Measurements from ENCODE around the gene COL4A4.

The COL4A4 gene

GRCh38 chr2:226970362-226970761, 193.6 kb downstream of the COL4A4 start (continued):
- no peak for TF ChIP-seq KLF7 (tag by site-specific recombination; IDR thresholded peaks at IDR 0.05; ENCODE audit: borderline replicate concordance)

- ChIA-PET CTCF (no interaction called here), POLR2A (no interaction called here)
- Histone ChIP-seq H3K4me1 (ENCODE audit: control insufficient read depth, insufficient read depth, low read length) (no peaks in the 10 kb centered on the region), H3K36me3 (ENCODE audit: control insufficient read depth in 2 of 2, insufficient read depth in 1 of 2, low read length in 2 of 2) (no peaks in the 10 kb centered on the region), H3K9me3 (ENCODE audit: control insufficient read depth, insufficient read depth, low read depth, low read length) (no peaks in the 10 kb centered on the region), H3K27ac (ENCODE audit: extremely low read depth, low read depth, low read length) (no peak overlapping the region), H3K4me3 (ENCODE audit: low read depth, low read length) (no peak overlapping the region)
- TF ChIP-seq ZNF558 (tag by site-specific recombination; IDR thresholded peaks at IDR 0.05), result no peak
- no peak for TF ChIP-seq ZNF211 (tag by site-specific recombination; IDR thresholded peaks at IDR 0.05; ENCODE audit: low read depth)
- TF ChIP-seq ZBTB17 (tag by site-specific recombination; IDR thresholded peaks at IDR 0.05), result no peak
Observed at GRCh38 chr2:226969417-226970080, 194.5 kb downstream of the COL4A4 start.

- no peaks in the 10 kb centered on the region for H3K4me1 ChIP-seq (ENCODE audit: control insufficient read depth, insufficient read depth, low read length)
- TF ChIP-seq TCF7L2 (IDR thresholded peaks at IDR 0.05; ENCODE audit: borderline replicate concordance, low read depth, low read length) (no peak), ZNF610 (tag by site-specific recombination; IDR thresholded peaks at IDR 0.05; ENCODE audit: borderline replicate concordance) (no peak), ZNF629 (tag by site-specific recombination; IDR thresholded peaks at IDR 0.05) (no peak), GLIS1 (tag by site-specific recombination; IDR thresholded peaks at IDR 0.05) (no peak), IKZF3 (tag by site-specific recombination; IDR thresholded peaks at IDR 0.05) (no peak), ZNF221 (tag by site-specific recombination; IDR thresholded peaks at IDR 0.05; ENCODE audit: borderline replicate concordance) (no peak), ZNF394 (tag by site-specific recombination; IDR thresholded peaks at IDR 0.05; ENCODE audit: borderline replicate concordance) (no peak)
- TF ChIP-seq, protein P1, sequence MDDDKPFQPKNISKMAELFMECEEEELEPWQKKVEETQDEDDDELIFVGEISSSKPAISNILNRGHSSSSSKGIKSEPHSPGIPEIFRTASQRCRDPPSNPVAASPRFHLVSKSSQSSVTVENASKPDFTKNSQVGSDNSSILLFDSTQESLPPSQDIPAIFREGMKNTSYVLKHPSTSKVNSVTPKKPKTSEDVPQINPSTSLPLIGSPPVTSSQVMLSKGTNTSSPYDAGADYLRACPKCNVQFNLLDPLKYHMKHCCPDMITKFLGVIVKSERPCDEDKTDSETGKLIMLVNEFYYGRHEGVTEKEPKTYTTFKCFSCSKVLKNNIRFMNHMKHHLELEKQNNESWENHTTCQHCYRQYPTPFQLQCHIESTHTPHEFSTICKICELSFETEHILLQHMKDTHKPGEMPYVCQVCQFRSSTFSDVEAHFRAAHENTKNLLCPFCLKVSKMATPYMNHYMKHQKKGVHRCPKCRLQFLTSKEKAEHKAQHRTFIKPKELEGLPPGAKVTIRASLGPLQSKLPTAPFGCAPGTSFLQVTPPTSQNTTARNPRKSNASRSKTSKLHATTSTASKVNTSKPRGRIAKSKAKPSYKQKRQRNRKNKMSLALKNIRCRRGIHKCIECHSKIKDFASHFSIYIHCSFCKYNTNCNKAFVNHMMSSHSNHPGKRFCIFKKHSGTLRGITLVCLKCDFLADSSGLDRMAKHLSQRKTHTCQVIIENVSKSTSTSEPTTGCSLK (tag by site-specific recombination; IDR thresholded peaks at IDR 0.05), result no peak
- TF ChIP-seq, protein P2, sequence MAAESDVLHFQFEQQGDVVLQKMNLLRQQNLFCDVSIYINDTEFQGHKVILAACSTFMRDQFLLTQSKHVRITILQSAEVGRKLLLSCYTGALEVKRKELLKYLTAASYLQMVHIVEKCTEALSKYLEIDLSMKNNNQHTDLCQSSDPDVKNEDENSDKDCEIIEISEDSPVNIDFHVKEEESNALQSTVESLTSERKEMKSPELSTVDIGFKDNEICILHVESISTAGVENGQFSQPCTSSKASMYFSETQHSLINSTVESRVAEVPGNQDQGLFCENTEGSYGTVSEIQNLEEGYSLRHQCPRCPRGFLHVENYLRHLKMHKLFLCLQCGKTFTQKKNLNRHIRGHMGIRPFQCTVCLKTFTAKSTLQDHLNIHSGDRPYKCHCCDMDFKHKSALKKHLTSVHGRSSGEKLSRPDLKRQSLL (tag by site-specific recombination; IDR thresholded peaks at IDR 0.05), result no peak
- no peaks in the 10 kb centered on the region for H3K9me3 ChIP-seq (ENCODE audit: control insufficient read depth, insufficient read depth, low read depth, low read length)
- POLR2A ChIA-PET, result no interaction called here
- CTCF ChIA-PET, result no interaction called here
- H3K36me3 ChIP-seq (ENCODE audit: control insufficient read depth in 2 of 2, insufficient read depth in 1 of 2, low read length in 2 of 2), result no peaks in the 10 kb centered on the region
- no peak overlapping the region for H3K27ac ChIP-seq (ENCODE audit: extremely low read depth, low read depth, low read length)
- no peak overlapping the region for H3K4me3 ChIP-seq (ENCODE audit: low read depth, low read length)
Observed at GRCh38 chr2:226965376-226965775, 198.6 kb downstream of the COL4A4 start.

DNA sequence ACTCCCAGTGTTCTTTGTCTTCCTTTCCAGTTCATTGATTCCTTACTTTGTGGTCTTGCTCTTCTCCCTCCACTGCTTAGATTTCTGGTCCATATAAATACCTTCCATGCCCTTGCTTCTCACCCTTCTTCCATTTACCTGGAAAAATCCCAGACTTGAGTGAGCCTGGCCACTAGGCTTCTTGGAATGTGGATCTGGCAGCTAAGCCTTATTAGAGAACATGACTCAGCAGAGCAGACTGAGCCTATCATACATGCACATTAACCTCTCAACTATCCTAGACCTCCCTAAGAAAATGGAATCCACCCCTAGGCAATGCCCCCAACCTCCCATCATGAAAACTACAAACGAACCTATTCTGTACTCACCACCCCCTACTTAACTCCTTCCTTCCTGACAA, 200.5 kb downstream of the COL4A4 start:
- TF ChIP-seq WT1 (tag by site-specific recombination; IDR thresholded peaks at IDR 0.05), result no peak
- TF ChIP-seq, protein P3, sequence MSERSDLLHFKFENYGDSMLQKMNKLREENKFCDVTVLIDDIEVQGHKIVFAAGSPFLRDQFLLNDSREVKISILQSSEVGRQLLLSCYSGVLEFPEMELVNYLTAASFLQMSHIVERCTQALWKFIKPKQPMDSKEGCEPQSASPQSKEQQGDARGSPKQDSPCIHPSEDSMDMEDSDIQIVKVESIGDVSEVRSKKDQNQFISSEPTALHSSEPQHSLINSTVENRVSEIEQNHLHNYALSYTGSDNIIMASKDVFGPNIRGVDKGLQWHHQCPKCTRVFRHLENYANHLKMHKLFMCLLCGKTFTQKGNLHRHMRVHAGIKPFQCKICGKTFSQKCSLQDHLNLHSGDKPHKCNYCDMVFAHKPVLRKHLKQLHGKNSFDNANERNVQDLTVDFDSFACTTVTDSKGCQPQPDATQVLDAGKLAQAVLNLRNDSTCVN (tag by site-specific recombination; optimal IDR thresholded peaks at IDR 0.05), result no peak
- no peak for TF ChIP-seq ZNF658 (tag by site-specific recombination; IDR thresholded peaks at IDR 0.05)
- no peak for TF ChIP-seq TRIM28 (IDR thresholded peaks at IDR 0.05; ENCODE audit: borderline replicate concordance, low read length)
- TF ChIP-seq, protein P4, sequence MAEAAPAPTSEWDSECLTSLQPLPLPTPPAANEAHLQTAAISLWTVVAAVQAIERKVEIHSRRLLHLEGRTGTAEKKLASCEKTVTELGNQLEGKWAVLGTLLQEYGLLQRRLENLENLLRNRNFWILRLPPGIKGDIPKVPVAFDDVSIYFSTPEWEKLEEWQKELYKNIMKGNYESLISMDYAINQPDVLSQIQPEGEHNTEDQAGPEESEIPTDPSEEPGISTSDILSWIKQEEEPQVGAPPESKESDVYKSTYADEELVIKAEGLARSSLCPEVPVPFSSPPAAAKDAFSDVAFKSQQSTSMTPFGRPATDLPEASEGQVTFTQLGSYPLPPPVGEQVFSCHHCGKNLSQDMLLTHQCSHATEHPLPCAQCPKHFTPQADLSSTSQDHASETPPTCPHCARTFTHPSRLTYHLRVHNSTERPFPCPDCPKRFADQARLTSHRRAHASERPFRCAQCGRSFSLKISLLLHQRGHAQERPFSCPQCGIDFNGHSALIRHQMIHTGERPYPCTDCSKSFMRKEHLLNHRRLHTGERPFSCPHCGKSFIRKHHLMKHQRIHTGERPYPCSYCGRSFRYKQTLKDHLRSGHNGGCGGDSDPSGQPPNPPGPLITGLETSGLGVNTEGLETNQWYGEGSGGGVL (tag by site-specific recombination; IDR thresholded peaks at IDR 0.05), result no peak
- no peak for TF ChIP-seq ZNF354C (tag by site-specific recombination; IDR thresholded peaks at IDR 0.05; ENCODE audit: borderline replicate concordance, low read depth)
- TF ChIP-seq ZNF555 (tag by site-specific recombination; conservative IDR thresholded peaks at IDR 0.05), result no peak
- TF ChIP-seq KLF8 (tag by site-specific recombination; IDR thresholded peaks at IDR 0.05), result no peak
- POLR2A ChIA-PET, result no interaction called here
- no peaks in the 10 kb centered on the region for H3K36me3 ChIP-seq (ENCODE audit: control insufficient read depth in 2 of 2, insufficient read depth in 1 of 2, low read length in 2 of 2)
- H3K4me3 ChIP-seq (ENCODE audit: low read depth, low read length), result no peak overlapping the region
- CTCF ChIA-PET, result no interaction called here
- H3K9me3 ChIP-seq (ENCODE audit: control insufficient read depth, insufficient read depth, low read depth, low read length), result no peaks in the 10 kb centered on the region
- H3K27ac ChIP-seq (ENCODE audit: extremely low read depth, low read depth, low read length), result no peak overlapping the region
- no peaks in the 10 kb centered on the region for H3K4me1 ChIP-seq (ENCODE audit: control insufficient read depth, insufficient read depth, low read length)

Data from HEK293 (cell line).